Panc1 (cell line): Measurements from ENCODE around the gene MDFIC2. TPM values are rescaled to one million over a fixed set of nuclear protein-coding genes. Genes with fewer than 3 reads are reported as not detected.

Source experiments
- ATAC-seq: fragments of 200-7000 bp; cut with Tn5 transposase; 2 replicates; pipeline ENCODE4 v1.9.1; 2020; ENCODE audit warnings: mild to moderate bottlenecking, moderate library complexity
- BruUV-seq: library from RNA; stranded (reverse); fragments of 400-500 nt; replicated peaks from 2 replicates; lab custom pipeline; 2021; lab: Mats Ljungman, UMichigan
- CTCF ChIA-PET: fragments of 300-600 bp; sonication (Branson Sonifier 250); formaldehyde crosslinking; loops from one replicate; lab custom pipeline; 2022; ENCODE audit warnings: antibody characterized with exemption; lab: Charles Lee
- POLR2A ChIA-PET: fragments of 300-600 bp; sonication (Branson Sonifier 250); formaldehyde crosslinking; loops from one replicate; lab custom pipeline; 2022; ENCODE audit warnings: antibody characterized with exemption; lab: Charles Lee
- DNase-seq: peaks from one replicate; pipeline ENCODE4 v3.0.0-alpha.2; 2010; ENCODE audit warnings: low read depth, low spot score
- H3K27ac ChIP-seq: 2 replicates; pipeline ENCODE4 v1.5.1; 2011; ENCODE audit warnings: mild to moderate bottlenecking, low read length, inconsistent platforms
- H3K27me3 ChIP-seq: fragments of 200-500 bp; sonication (Bioruptor generic); 2 replicates; pipeline ENCODE4 v1.6.0; 2014; ENCODE audit warnings: low read length, inconsistent platforms; ENCODE audit not compliant: control insufficient read depth, insufficient read depth
- H3K36me3 ChIP-seq: fragments of 200-500 bp; sonication (Bioruptor generic); 2 replicates; pipeline ENCODE4 v1.5.1; 2014; ENCODE audit warnings: inconsistent platforms, mild to moderate bottlenecking, low read length, moderate library complexity; ENCODE audit not compliant: control insufficient read depth, insufficient read depth
- H3K4me1 ChIP-seq: 2 replicates; pipeline ENCODE4 v1.5.1; 2011; ENCODE audit warnings: inconsistent platforms, mild to moderate bottlenecking, low read length, moderate library complexity; ENCODE audit not compliant: control insufficient read depth, insufficient read depth
- H3K4me3 ChIP-seq, 2 experiments: 2 replicates each; pipeline ENCODE4 v1.5.1; 2011 to 2012; ENCODE audit warnings: low read depth in 2 of 2, low read length in 2 of 2, mild to moderate bottlenecking in 2 of 2, inconsistent platforms in 1 of 2, moderate library complexity in 1 of 2
- H3K9me3 ChIP-seq: fragments of 200-500 bp; sonication (Bioruptor generic); 2 replicates; pipeline ENCODE4 v1.5.1; 2014; ENCODE audit warnings: low read depth, mild to moderate bottlenecking, inconsistent platforms, low read length, moderate library complexity; ENCODE audit not compliant: control insufficient read depth, insufficient read depth
- CTCF ChIP-seq: fragments of 450-650 bp; IDR thresholded peaks from 2 replicates; pipeline ENCODE4 v1.5.1; 2017; ENCODE audit warnings: mild to moderate bottlenecking
- POLR2AphosphoS5 ChIP-seq: IDR thresholded peaks from 2 replicates; pipeline ENCODE4 v1.6.1; 2012; ENCODE audit warnings: mild to moderate bottlenecking, low read depth, low read length, moderate library complexity
- REST ChIP-seq, 2 experiments: IDR thresholded peaks; 2 replicates each; pipeline ENCODE4 v1.6.1; 2011 to 2012; ENCODE audit warnings: low read depth in 2 of 2, control low read depth in 1 of 2, low read length in 1 of 2, mild to moderate bottlenecking in 1 of 2, moderate library complexity in 1 of 2; ENCODE audit not compliant: insufficient read depth in 1 of 2
- SIN3A ChIP-seq: IDR thresholded peaks from 2 replicates; pipeline ENCODE4 v1.6.1; 2012; ENCODE audit warnings: low read depth, mild to moderate bottlenecking, low read length, moderate library complexity, borderline replicate concordance; ENCODE audit not compliant: insufficient read depth
- TCF7L2 ChIP-seq: IDR thresholded peaks from 2 replicates; pipeline ENCODE4 v1.6.1; 2011; ENCODE audit warnings: mild to moderate bottlenecking, low read depth, low read length, inconsistent platforms
- in situ Hi-C: cut with HindIII; loops from 2 replicates; pipeline ENCODE4 v1.10.0; 2016; ENCODE audit warnings: low sequenced_read_pairs, low pct_unique_long_range_greater_than_20kb
- intact Hi-C: fragments of 100-400 bp; cut with micrococcal nuclease; formaldehyde crosslinking; loops from one replicate; pipeline ENCODE4 v1.10.0; 2022; ENCODE audit not compliant: unreplicated experiment
- total RNA-seq: library from RNA; stranded (reverse); gene quantifications from one replicate; pipeline ENCODE4 v1.2.1, GENCODE V29; 2021; ENCODE audit not compliant: unreplicated experiment

Gene MDFIC2
- total RNA-seq, 1 experiment from 2014 or later, result not detected

DNA sequence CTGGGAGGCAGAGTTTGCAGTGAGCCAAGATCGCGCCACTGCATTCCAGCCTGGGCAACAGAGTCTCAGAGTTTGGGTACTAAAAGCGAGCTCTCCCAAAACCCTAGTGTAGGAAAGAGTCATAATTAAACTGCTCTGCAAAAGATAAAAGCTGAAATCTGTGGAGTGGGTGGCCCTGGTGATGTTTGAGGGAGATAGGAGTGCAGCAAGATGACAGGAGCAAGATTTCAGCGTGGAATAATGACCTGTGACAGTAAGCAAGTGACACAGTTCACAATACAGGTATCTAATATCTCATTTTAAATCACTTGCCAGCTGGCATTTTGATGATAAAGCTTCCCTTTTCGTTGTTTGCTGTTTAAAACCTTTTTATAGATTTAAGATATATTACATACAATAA, 79.3 kb downstream of the MDFIC2 start:
- TF ChIP-seq CTCF (no peak), SIN3A (no peak), REST (IDR thresholded peaks at IDR 0.05; ENCODE audit: insufficient read depth in 1 of 2, low read depth in 2 of 2, low read length in 1 of 2) (no peak), TCF7L2 (no peak), POLR2AphosphoS5 (no peak)
- Histone ChIP-seq H3K4me3 (no peak overlapping the region), H3K27ac (no peak overlapping the region), H3K4me1 (no peaks in the 10 kb centered on the region), H3K36me3 (no peaks in the 10 kb centered on the region), H3K9me3 (no peaks in the 10 kb centered on the region), H3K27me3 (no peaks in the 10 kb centered on the region)
- no peak for DNase-seq
- CTCF ChIA-PET, result no interaction called here
- ATAC-seq, result no peak
- in situ Hi-C loops (no loop called here), intact Hi-C loops (no loop called here)
- no TSS peak for BruUV-seq
- POLR2A ChIA-PET, result no interaction called here

DNA sequence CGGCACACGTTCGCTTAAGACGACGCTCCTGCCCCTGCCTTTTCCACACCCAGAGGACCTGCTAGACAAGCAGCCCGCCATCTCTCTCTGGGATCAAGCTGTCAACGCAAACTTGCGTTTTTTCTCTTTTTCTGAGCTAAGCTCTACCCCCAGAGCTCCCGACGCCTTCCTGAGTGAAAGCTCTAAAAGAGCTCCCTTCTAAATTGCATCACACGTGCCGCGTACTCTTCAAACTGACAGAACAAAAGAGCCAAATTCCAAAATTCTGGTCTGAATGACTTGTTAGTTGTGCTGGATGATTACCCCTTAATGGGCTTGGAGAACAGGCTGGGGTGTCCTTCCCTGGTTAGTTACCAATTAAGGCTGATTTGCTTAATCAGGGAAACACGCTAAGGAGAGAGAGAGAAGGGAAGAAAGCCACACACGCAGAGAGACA, 81.2 kb downstream of the MDFIC2 start:
- no peak for DNase-seq

More for the DNA sequence above, 81.2 kb downstream of the MDFIC2 start:
- Histone ChIP-seq H3K9me3 (no peaks in the 10 kb centered on the region), H3K27ac (no peak overlapping the region), H3K4me1 (no peaks in the 10 kb centered on the region), H3K36me3 (no peaks in the 10 kb centered on the region), H3K4me3 (no peak overlapping the region), H3K27me3 (no peaks in the 10 kb centered on the region)
- intact Hi-C loops, result no loop called here
- ChIA-PET CTCF (no interaction called here), POLR2A (no interaction called here)
- in situ Hi-C loops, result no loop called here
- TF ChIP-seq CTCF (no peak), SIN3A (no peak), TCF7L2 (no peak), REST (IDR thresholded peaks at IDR 0.05; ENCODE audit: insufficient read depth in 1 of 2, low read depth in 2 of 2, low read length in 1 of 2) (no peak), POLR2AphosphoS5 (no peak)
- no TSS peak for BruUV-seq
- no peak for ATAC-seq
